GM18498 (cell line): ENCODE results near the gene NPHP1.
"Not testable (repeated sequence)": the region's sequence is repeated elsewhere in the genome, so short reads cannot be mapped to it uniquely, and the experiment has no call there.

Experiments used
- ATAC-seq: cut with Tn5 transposase; IDR thresholded peaks from one replicate; pipeline ENCODE4 v1.9.1; 2021; ENCODE audit warnings: mild to moderate bottlenecking, moderate library complexity; ENCODE audit not compliant: unreplicated experiment

The NPHP1 gene

GRCh38 chr2:110204408-110205385 lies at the start of gene NPHP1:
TSS of gene NPHP1 (minus strand) at chr2:110205013. CDS start at chr2:110204968, 45 bp downstream.
- ATAC-seq: peak; percentile 97

GRCh38 chr2:110248081-110248795 lies 43.4 kb upstream of the NPHP1 start:
- ATAC-seq: not testable (repeated sequence)

GRCh38 chr2:110245488-110246435 lies 40.9 kb upstream of the NPHP1 start:
- not testable (repeated sequence) for ATAC-seq

- not testable (repeated sequence) for ATAC-seq
Observed at GRCh38 chr2:110243283-110243682, 38.5 kb upstream of the NPHP1 start.

GRCh38 chr2:110234514-110234913 lies 29.7 kb upstream of the NPHP1 start:
- not testable (repeated sequence) for ATAC-seq

GRCh38 chr2:110229886-110230285 lies 25.1 kb upstream of the NPHP1 start:
- ATAC-seq: not testable (repeated sequence)

GRCh38 chr2:110222626-110223025 lies 17.8 kb upstream of the NPHP1 start:
- not testable (repeated sequence) for ATAC-seq

GRCh38 chr2:110221938-110222337 lies 17.1 kb upstream of the NPHP1 start:
- ATAC-seq: no peak

- no peak for ATAC-seq
Observed at GRCh38 chr2:110220190-110220564, 15.4 kb upstream of the NPHP1 start.

GRCh38 chr2:110219496-110220189 lies 14.8 kb upstream of the NPHP1 start:
- ATAC-seq: no peak

GRCh38 chr2:110218889-110219288 lies 14.1 kb upstream of the NPHP1 start:
- not testable (repeated sequence) for ATAC-seq

GRCh38 chr2:110216803-110217202 lies 12.0 kb upstream of the NPHP1 start:
- ATAC-seq: no peak

- ATAC-seq: no peak
Observed at GRCh38 chr2:110216199-110216598, 11.4 kb upstream of the NPHP1 start.

GRCh38 chr2:110215566-110216158 lies 10.8 kb upstream of the NPHP1 start:
- ATAC-seq: no peak

- ATAC-seq: no peak
Observed at GRCh38 chr2:110215091-110215490, 10.3 kb upstream of the NPHP1 start.

- ATAC-seq: not testable (repeated sequence)
Observed at GRCh38 chr2:110213522-110213921, 8.7 kb upstream of the NPHP1 start.

GRCh38 chr2:110211938-110212858 lies 7.4 kb upstream of the NPHP1 start, which contains the start of gene MTLN:
TSS of gene MTLN (minus strand) at chr2:110212547. CDS start at chr2:110212525, 22 bp downstream.
- ATAC-seq: peak; percentile 87

GRCh38 chr2:110205660-110206455 lies 1.0 kb upstream of the NPHP1 start:
- no peak for ATAC-seq
